Measurements from ENCODE around the gene CACNA1F. TPM values are rescaled to one million over a fixed set of nuclear protein-coding genes. Genes with fewer than 3 reads are reported as not detected.

CACNA1F gene
- polyA plus RNA-seq, 3 donors: 0.73 TPM; not detected in 2

GRCh38 chrX:49243166-49243565 lies 10.0 kb upstream of the CACNA1F start:
- Mint-ChIP-seq H3K9me3 (peaks cover 0 to 1% (median 0%) of the 10 kb centered on the region in 7 donors), H3K4me3 (no peak overlapping the region), H3K4me1 (peaks cover 8% of the 10 kb centered on the region), H3K27ac (peak overlapping the region in 1 of 7 donors; percentile 70), H3K36me3 (peaks cover 49 to 80% of the 10 kb centered on the region in 2 donors), H3K27me3 (ENCODE audit: low read depth in 3 of 3) (peaks cover 0 to 2% (median 0%) of the 10 kb centered on the region in 3 donors)
- Histone ChIP-seq H3K36me3 (replicated peaks in 1 of 2; ENCODE audit: control insufficient read depth in 1 of 2, insufficient read depth in 2 of 2, low read length in 2 of 2) (peaks cover 56 to 82% of the 10 kb centered on the region in 2 donors), H3K27me3 (ENCODE audit: control insufficient read depth in 2 of 2, insufficient read depth in 2 of 2, low read length in 2 of 2) (no peaks in the 10 kb centered on the region), H2AFZ (ENCODE audit: insufficient read depth, low read depth, low read length, poor library complexity, severe bottlenecking) (no peak overlapping the region), H3K4me3 (replicated peaks in 1 of 3; ENCODE audit: low read depth in 2 of 3, low read length in 3 of 3) (no peak overlapping the region), H3K9me3 (replicated peaks in 1 of 2; ENCODE audit: control insufficient read depth in 1 of 2, insufficient read depth in 1 of 2, low read length in 2 of 2) (no peaks in the 10 kb centered on the region), H3K79me2 (ENCODE audit: insufficient read depth, low read length) (peaks cover 25% of the 10 kb centered on the region), H3K9ac (ENCODE audit: insufficient read depth, low read length, poor library complexity, severe bottlenecking) (no peak overlapping the region), H4K20me1 (ENCODE audit: insufficient read depth, low read length) (no peaks in the 10 kb centered on the region), H3K27ac (ENCODE audit: low read depth in 1 of 2, low read length in 2 of 2) (no peak overlapping the region), H3K4me1 (ENCODE audit: control insufficient read depth in 1 of 2, insufficient read depth in 2 of 2, low read length in 2 of 2) (peaks cover 8 to 9% of the 10 kb centered on the region in 2 donors), H3K4me2 (replicated peaks; ENCODE audit: extremely low read depth, low read length, poor library complexity, severe bottlenecking) (no peak overlapping the region)
- TF ChIP-seq, protein P1, sequence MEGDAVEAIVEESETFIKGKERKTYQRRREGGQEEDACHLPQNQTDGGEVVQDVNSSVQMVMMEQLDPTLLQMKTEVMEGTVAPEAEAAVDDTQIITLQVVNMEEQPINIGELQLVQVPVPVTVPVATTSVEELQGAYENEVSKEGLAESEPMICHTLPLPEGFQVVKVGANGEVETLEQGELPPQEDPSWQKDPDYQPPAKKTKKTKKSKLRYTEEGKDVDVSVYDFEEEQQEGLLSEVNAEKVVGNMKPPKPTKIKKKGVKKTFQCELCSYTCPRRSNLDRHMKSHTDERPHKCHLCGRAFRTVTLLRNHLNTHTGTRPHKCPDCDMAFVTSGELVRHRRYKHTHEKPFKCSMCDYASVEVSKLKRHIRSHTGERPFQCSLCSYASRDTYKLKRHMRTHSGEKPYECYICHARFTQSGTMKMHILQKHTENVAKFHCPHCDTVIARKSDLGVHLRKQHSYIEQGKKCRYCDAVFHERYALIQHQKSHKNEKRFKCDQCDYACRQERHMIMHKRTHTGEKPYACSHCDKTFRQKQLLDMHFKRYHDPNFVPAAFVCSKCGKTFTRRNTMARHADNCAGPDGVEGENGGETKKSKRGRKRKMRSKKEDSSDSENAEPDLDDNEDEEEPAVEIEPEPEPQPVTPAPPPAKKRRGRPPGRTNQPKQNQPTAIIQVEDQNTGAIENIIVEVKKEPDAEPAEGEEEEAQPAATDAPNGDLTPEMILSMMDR (IDR thresholded peaks at IDR 0.05): no peak
- DNase-seq: no peak
- intact Hi-C loops (cut with micrococcal nuclease): no loop called here
- WGBS (ENCODE audit: insufficient coverage): 93% methylated on average over 8 of the region's 12 CpGs

GRCh38 chrX:49242545-49243066 lies 9.5 kb upstream of the CACNA1F start:
- TF ChIP-seq, protein P1 (IDR thresholded peaks at IDR 0.05): no peak
- WGBS (ENCODE audit: insufficient coverage): 70% methylated on average over 2 of the region's 12 CpGs
- H3K27ac ChIP-seq (ENCODE audit: low read depth in 1 of 2, low read length in 2 of 2): no peak overlapping the region
- no peaks in the 10 kb centered on the region for H4K20me1 ChIP-seq (ENCODE audit: insufficient read depth, low read length)
- Mint-ChIP-seq H3K36me3 (peaks cover 45 to 77% of the 10 kb centered on the region in 2 donors), H3K4me3 (no peak overlapping the region), H3K9me3 (peaks cover 0 to 1% (median 0%) of the 10 kb centered on the region in 7 donors), H3K4me1 (peaks cover 14% of the 10 kb centered on the region), H3K27me3 (ENCODE audit: low read depth in 3 of 3) (peaks cover 0 to 2% (median 0%) of the 10 kb centered on the region in 3 donors), H3K27ac (peak overlapping the region in 2 of 7 donors; percentile 30 to 46)
- peaks cover 14 to 15% of the 10 kb centered on the region in 2 donors for H3K4me1 ChIP-seq (ENCODE audit: control insufficient read depth in 1 of 2, insufficient read depth in 2 of 2, low read length in 2 of 2)
- intact Hi-C loops (cut with micrococcal nuclease): no loop called here
- no peaks in the 10 kb centered on the region for H3K27me3 ChIP-seq (ENCODE audit: control insufficient read depth in 2 of 2, insufficient read depth in 2 of 2, low read length in 2 of 2)
- no peak for DNase-seq
- peaks cover 51 to 78% of the 10 kb centered on the region in 2 donors for H3K36me3 ChIP-seq (replicated peaks in 1 of 2; ENCODE audit: control insufficient read depth in 1 of 2, insufficient read depth in 2 of 2, low read length in 2 of 2)
- no peak overlapping the region for H2AFZ ChIP-seq (ENCODE audit: insufficient read depth, low read depth, low read length, poor library complexity, severe bottlenecking)
- H3K4me3 ChIP-seq (replicated peaks in 1 of 3; ENCODE audit: low read depth in 2 of 3, low read length in 3 of 3): no peak overlapping the region
- H3K79me2 ChIP-seq (ENCODE audit: insufficient read depth, low read length): peaks cover 26% of the 10 kb centered on the region
- H3K9me3 ChIP-seq (replicated peaks in 1 of 2; ENCODE audit: control insufficient read depth in 1 of 2, insufficient read depth in 1 of 2, low read length in 2 of 2): no peaks in the 10 kb centered on the region
- no peak overlapping the region for H3K4me2 ChIP-seq (replicated peaks; ENCODE audit: extremely low read depth, low read length, poor library complexity, severe bottlenecking)
- no peak overlapping the region for H3K9ac ChIP-seq (ENCODE audit: insufficient read depth, low read length, poor library complexity, severe bottlenecking)
